ENCODE measurements around the gene FKBP11. TPM values are rescaled to one million over a fixed set of nuclear protein-coding genes. Genes with fewer than 3 reads are reported as not detected.
A peak's percentile ranks its signal among the peaks of the same experiment; 100 is the strongest.

The FKBP11 gene
- total and polyA plus RNA-seq, 2 of the 13 experiments (the other 11 are each of a cell fraction or from before 2014, with no cell fraction given): 15.5 to 19.4 TPM

DNA sequence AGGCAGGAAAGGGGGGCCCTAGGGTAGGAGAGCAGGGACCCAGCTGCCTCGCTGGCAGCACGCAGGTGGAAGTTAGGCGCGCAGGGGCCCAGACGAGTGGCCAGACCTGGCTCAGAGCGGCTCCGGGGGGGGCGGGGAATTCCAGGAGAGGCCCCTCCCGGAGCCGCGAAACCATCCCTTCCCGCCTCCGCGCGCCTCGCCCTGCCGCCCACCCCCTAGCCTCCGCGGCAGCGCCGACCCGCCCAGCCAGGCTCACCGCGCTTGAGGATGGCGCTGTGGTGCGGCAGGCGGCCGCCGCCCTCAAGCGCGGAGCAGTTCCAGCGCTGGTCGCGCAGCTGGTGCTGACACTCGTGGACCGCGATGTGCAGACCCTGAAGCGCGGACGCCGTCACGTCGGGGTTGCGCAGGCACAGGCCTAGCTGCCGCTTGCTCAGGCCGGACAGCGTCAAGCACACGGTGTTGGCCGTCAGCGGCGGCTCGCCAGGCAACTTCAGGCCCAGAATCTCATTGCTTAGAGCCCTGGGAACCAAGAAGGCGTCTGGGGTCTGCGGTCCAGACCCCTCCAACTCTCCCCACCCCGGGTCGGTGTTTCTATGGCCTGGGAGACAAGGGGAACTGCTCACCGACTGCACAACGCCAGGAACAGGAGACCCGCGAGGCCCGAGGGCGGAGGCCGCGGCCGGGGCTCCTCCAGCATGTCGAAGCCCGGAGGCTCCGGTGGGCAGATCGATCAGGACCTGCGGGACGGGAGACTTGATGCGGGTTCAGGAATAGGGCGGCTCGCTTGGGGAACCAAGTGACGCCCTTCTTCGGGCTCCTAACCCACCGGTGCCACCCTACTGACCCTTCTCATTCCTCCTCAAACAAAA is 44.8 kb upstream of the FKBP11 start (continued):
- TF ChIP-seq, protein P1, sequence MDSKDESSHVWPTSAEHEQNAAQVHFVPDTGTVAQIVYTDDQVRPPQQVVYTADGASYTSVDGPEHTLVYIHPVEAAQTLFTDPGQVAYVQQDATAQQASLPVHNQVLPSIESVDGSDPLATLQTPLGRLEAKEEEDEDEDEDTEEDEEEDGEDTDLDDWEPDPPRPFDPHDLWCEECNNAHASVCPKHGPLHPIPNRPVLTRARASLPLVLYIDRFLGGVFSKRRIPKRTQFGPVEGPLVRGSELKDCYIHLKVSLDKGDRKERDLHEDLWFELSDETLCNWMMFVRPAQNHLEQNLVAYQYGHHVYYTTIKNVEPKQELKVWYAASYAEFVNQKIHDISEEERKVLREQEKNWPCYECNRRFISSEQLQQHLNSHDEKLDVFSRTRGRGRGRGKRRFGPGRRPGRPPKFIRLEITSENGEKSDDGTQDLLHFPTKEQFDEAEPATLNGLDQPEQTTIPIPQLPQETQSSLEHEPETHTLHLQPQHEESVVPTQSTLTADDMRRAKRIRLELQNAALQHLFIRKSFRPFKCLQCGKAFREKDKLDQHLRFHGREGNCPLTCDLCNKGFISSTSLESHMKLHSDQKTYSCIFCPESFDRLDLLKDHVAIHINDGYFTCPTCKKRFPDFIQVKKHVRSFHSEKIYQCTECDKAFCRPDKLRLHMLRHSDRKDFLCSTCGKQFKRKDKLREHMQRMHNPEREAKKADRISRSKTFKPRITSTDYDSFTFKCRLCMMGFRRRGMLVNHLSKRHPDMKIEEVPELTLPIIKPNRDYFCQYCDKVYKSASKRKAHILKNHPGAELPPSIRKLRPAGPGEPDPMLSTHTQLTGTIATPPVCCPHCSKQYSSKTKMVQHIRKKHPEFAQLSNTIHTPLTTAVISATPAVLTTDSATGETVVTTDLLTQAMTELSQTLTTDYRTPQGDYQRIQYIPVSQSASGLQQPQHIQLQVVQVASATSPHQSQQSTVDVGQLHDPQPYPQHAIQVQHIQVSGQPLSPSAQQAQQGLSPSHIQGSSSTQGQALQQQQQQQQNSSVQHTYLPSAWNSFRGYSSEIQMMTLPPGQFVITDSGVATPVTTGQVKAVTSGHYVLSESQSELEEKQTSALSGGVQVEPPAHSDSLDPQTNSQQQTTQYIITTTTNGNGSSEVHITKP (CRISPR knock-in tag; IDR thresholded peaks at IDR 0.05; ENCODE audit: low read depth): no peak
- TF ChIP-seq, protein P2, sequence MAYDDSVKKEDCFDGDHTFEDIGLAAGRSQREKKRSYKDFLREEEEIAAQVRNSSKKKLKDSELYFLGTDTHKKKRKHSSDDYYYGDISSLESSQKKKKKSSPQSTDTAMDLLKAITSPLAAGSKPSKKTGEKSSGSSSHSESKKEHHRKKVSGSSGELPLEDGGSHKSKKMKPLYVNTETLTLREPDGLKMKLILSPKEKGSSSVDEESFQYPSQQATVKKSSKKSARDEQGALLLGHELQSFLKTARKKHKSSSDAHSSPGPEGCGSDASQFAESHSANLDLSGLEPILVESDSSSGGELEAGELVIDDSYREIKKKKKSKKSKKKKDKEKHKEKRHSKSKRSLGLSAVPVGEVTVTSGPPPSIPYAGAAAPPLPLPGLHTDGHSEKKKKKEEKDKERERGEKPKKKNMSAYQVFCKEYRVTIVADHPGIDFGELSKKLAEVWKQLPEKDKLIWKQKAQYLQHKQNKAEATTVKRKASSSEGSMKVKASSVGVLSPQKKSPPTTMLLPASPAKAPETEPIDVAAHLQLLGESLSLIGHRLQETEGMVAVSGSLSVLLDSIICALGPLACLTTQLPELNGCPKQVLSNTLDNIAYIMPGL (CRISPR knock-in tag; IDR thresholded peaks at IDR 0.05; ENCODE audit: borderline replicate concordance in 1 of 2, low read depth in 1 of 2): peak in 1 of 2 experiments; percentile 49; a peak in 1 of 4 replicates
- TF ChIP-seq, protein P3, sequence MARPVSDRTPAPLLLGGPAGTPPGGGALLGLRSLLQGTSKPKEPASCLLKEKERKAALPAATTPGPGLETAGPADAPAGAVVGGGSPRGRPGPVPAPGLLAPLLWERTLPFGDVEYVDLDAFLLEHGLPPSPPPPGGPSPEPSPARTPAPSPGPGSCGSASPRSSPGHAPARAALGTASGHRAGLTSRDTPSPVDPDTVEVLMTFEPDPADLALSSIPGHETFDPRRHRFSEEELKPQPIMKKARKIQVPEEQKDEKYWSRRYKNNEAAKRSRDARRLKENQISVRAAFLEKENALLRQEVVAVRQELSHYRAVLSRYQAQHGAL (CRISPR knock-in tag; IDR thresholded peaks at IDR 0.05; ENCODE audit: not compliant biosample characterization): no peak
- TF ChIP-seq, protein P4, sequence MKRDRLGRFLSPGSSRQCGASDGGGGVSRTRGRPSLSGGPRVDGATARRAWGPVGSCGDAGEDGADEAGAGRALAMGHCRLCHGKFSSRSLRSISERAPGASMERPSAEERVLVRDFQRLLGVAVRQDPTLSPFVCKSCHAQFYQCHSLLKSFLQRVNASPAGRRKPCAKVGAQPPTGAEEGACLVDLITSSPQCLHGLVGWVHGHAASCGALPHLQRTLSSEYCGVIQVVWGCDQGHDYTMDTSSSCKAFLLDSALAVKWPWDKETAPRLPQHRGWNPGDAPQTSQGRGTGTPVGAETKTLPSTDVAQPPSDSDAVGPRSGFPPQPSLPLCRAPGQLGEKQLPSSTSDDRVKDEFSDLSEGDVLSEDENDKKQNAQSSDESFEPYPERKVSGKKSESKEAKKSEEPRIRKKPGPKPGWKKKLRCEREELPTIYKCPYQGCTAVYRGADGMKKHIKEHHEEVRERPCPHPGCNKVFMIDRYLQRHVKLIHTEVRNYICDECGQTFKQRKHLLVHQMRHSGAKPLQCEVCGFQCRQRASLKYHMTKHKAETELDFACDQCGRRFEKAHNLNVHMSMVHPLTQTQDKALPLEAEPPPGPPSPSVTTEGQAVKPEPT (CRISPR knock-in tag; IDR thresholded peaks at IDR 0.05; ENCODE audit: low read depth): 0 out of 2 replicates have a peak, but pooled peaks have one; percentile 53
- TF ChIP-seq IKZF1 (IDR thresholded peaks at IDR 0.05) (no peak), AGO1 (IDR thresholded peaks at IDR 0.05; ENCODE audit: low read depth, low read length, poor library complexity, severe bottlenecking) (no peak), MAF1 (CRISPR knock-in tag; IDR thresholded peaks at IDR 0.05; ENCODE audit: borderline replicate concordance) (no peak)
- TF ChIP-seq, protein P5, sequence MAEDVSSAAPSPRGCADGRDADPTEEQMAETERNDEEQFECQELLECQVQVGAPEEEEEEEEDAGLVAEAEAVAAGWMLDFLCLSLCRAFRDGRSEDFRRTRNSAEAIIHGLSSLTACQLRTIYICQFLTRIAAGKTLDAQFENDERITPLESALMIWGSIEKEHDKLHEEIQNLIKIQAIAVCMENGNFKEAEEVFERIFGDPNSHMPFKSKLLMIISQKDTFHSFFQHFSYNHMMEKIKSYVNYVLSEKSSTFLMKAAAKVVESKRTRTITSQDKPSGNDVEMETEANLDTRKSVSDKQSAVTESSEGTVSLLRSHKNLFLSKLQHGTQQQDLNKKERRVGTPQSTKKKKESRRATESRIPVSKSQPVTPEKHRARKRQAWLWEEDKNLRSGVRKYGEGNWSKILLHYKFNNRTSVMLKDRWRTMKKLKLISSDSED (CRISPR knock-in tag; IDR thresholded peaks at IDR 0.05): no peak
- TF ChIP-seq, protein P6, sequence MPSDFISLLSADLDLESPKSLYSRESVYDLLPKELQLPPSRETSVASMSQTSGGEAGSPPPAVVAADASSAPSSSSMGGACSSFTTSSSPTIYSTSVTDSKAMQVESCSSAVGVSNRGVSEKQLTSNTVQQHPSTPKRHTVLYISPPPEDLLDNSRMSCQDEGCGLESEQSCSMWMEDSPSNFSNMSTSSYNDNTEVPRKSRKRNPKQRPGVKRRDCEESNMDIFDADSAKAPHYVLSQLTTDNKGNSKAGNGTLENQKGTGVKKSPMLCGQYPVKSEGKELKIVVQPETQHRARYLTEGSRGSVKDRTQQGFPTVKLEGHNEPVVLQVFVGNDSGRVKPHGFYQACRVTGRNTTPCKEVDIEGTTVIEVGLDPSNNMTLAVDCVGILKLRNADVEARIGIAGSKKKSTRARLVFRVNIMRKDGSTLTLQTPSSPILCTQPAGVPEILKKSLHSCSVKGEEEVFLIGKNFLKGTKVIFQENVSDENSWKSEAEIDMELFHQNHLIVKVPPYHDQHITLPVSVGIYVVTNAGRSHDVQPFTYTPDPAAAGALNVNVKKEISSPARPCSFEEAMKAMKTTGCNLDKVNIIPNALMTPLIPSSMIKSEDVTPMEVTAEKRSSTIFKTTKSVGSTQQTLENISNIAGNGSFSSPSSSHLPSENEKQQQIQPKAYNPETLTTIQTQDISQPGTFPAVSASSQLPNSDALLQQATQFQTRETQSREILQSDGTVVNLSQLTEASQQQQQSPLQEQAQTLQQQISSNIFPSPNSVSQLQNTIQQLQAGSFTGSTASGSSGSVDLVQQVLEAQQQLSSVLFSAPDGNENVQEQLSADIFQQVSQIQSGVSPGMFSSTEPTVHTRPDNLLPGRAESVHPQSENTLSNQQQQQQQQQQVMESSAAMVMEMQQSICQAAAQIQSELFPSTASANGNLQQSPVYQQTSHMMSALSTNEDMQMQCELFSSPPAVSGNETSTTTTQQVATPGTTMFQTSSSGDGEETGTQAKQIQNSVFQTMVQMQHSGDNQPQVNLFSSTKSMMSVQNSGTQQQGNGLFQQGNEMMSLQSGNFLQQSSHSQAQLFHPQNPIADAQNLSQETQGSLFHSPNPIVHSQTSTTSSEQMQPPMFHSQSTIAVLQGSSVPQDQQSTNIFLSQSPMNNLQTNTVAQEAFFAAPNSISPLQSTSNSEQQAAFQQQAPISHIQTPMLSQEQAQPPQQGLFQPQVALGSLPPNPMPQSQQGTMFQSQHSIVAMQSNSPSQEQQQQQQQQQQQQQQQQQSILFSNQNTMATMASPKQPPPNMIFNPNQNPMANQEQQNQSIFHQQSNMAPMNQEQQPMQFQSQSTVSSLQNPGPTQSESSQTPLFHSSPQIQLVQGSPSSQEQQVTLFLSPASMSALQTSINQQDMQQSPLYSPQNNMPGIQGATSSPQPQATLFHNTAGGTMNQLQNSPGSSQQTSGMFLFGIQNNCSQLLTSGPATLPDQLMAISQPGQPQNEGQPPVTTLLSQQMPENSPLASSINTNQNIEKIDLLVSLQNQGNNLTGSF (CRISPR knock-in tag; IDR thresholded peaks at IDR 0.05): no peak
